Thyroid gland (tissue), 4 donors: ENCODE data around the gene MYBBP1A.

Source experiments
- CTCF ChIP-seq, 6 experiments: fragments of 200-600 bp in 3 of 6; fragments of 450-650 bp in 3 of 6; sonication (generic) in 3 of 6; IDR thresholded peaks; one replicate each; pipeline ENCODE4 v1.5.1; 2016 to 2019; ENCODE audit warnings: antibody characterized with exemption in 6 of 6, mild to moderate bottlenecking in 2 of 6, inconsistent platforms in 1 of 6, moderate library complexity in 1 of 6
- POLR2A ChIP-seq, 2 donors: fragments of 450-650 bp; IDR thresholded peaks; one replicate each; pipeline ENCODE4 v1.6.1; 2017; ENCODE audit warnings: antibody characterized with exemption in 2 of 2, mild to moderate bottlenecking in 2 of 2, moderate library complexity in 1 of 2

- TF ChIP-seq POLR2A (IDR thresholded peaks at IDR 0.05) = no peak
- no peak for TF ChIP-seq CTCF (IDR thresholded peaks at IDR 0.05)
Observed at GRCh38 chr17:4562015-4562969, 7.1 kb upstream of the MYBBP1A start.
